ENCODE data around the gene TNFAIP1.

- no peak for TF ChIP-seq SP1 (CRISPR knock-in tag; conservative IDR thresholded peaks at IDR 0.05)
- TF ChIP-seq, protein P1, sequence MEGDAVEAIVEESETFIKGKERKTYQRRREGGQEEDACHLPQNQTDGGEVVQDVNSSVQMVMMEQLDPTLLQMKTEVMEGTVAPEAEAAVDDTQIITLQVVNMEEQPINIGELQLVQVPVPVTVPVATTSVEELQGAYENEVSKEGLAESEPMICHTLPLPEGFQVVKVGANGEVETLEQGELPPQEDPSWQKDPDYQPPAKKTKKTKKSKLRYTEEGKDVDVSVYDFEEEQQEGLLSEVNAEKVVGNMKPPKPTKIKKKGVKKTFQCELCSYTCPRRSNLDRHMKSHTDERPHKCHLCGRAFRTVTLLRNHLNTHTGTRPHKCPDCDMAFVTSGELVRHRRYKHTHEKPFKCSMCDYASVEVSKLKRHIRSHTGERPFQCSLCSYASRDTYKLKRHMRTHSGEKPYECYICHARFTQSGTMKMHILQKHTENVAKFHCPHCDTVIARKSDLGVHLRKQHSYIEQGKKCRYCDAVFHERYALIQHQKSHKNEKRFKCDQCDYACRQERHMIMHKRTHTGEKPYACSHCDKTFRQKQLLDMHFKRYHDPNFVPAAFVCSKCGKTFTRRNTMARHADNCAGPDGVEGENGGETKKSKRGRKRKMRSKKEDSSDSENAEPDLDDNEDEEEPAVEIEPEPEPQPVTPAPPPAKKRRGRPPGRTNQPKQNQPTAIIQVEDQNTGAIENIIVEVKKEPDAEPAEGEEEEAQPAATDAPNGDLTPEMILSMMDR (IDR thresholded peaks at IDR 0.05): no peak
- no peak for TF ChIP-seq ZNF138 (CRISPR knock-in tag; conservative IDR thresholded peaks at IDR 0.05)
- TF ChIP-seq, protein P2, sequence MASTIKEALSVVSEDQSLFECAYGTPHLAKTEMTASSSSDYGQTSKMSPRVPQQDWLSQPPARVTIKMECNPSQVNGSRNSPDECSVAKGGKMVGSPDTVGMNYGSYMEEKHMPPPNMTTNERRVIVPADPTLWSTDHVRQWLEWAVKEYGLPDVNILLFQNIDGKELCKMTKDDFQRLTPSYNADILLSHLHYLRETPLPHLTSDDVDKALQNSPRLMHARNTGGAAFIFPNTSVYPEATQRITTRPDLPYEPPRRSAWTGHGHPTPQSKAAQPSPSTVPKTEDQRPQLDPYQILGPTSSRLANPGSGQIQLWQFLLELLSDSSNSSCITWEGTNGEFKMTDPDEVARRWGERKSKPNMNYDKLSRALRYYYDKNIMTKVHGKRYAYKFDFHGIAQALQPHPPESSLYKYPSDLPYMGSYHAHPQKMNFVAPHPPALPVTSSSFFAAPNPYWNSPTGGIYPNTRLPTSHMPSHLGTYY (CRISPR knock-in tag; IDR thresholded peaks at IDR 0.05): no peak
- no peak for TF ChIP-seq USF2 (CRISPR knock-in tag; IDR thresholded peaks at IDR 0.05)
- no peak for TF ChIP-seq CBFB (CRISPR knock-in tag; IDR thresholded peaks at IDR 0.05; ENCODE audit: low read depth)
- TF ChIP-seq, protein P3, sequence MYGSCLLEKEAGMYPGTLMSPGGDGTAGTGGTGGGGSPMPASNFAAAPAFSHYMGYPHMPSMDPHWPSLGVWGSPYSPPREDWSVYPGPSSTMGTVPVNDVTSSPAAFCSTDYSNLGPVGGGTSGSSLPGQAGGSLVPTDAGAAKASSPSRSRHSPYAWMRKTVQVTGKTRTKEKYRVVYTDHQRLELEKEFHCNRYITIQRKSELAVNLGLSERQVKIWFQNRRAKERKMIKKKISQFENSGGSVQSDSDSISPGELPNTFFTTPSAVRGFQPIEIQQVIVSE (CRISPR knock-in tag; IDR thresholded peaks at IDR 0.05; ENCODE audit: borderline replicate concordance): no peak
- no peak for TF ChIP-seq ZBTB43 (CRISPR knock-in tag; IDR thresholded peaks at IDR 0.05)
- no peak for TF ChIP-seq ZBTB21 (CRISPR knock-in tag; IDR thresholded peaks at IDR 0.05; ENCODE audit: borderline replicate concordance)
- TF ChIP-seq CREB1 (CRISPR knock-in tag; IDR thresholded peaks at IDR 0.05): no peak
- TF ChIP-seq GABPB1 (CRISPR knock-in tag; IDR thresholded peaks at IDR 0.05): no peak
- TF ChIP-seq JUN (CRISPR knock-in tag; IDR thresholded peaks at IDR 0.05): no peak
- TF ChIP-seq, protein P4, sequence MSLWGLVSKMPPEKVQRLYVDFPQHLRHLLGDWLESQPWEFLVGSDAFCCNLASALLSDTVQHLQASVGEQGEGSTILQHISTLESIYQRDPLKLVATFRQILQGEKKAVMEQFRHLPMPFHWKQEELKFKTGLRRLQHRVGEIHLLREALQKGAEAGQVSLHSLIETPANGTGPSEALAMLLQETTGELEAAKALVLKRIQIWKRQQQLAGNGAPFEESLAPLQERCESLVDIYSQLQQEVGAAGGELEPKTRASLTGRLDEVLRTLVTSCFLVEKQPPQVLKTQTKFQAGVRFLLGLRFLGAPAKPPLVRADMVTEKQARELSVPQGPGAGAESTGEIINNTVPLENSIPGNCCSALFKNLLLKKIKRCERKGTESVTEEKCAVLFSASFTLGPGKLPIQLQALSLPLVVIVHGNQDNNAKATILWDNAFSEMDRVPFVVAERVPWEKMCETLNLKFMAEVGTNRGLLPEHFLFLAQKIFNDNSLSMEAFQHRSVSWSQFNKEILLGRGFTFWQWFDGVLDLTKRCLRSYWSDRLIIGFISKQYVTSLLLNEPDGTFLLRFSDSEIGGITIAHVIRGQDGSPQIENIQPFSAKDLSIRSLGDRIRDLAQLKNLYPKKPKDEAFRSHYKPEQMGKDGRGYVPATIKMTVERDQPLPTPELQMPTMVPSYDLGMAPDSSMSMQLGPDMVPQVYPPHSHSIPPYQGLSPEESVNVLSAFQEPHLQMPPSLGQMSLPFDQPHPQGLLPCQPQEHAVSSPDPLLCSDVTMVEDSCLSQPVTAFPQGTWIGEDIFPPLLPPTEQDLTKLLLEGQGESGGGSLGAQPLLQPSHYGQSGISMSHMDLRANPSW (CRISPR knock-in tag; conservative IDR thresholded peaks at IDR 0.05; ENCODE audit: low read depth): no peak
These were observed 54.6 kb downstream of the TNFAIP1 start for GRCh38 chr17:28390141-28390540.

Data from WTC11 (cell line).